H1 (cell line): ENCODE measurements around the gene ARID3B. TPM values are rescaled to one million over a fixed set of nuclear protein-coding genes. Genes with fewer than 3 reads are reported as not detected.
A peak's percentile ranks its signal among the peaks of the same experiment; 100 is the strongest.

Experiments
- CTCF ChIA-PET: fragments of 300-600 bp; sonication (Branson Sonifier 250); formaldehyde crosslinking; loops from one replicate; lab custom pipeline; 2021; ENCODE audit not compliant: partially characterized antibody; lab: Charles Lee
- POLR2A ChIA-PET: fragments of 300-600 bp; sonication (Branson Sonifier 250); formaldehyde crosslinking; loops from one replicate; lab custom pipeline; 2021; ENCODE audit warnings: inconsistent platforms; ENCODE audit not compliant: partially characterized antibody; lab: Charles Lee
- DNase-seq, 2 experiments: peaks; one replicate each; pipeline versions ENCODE4 v3.0.0 to v3.0.0-alpha.2; 2010 to 2022; ENCODE audit warnings: low spot score in 2 of 2, low read depth in 1 of 2, mixed read lengths in 1 of 2
- FAIRE-seq: peaks from 2 replicates; lab custom pipeline; 2011; peaks lifted over from hg19 to GRCh38; lab: Jason Lieb, UNC
- H2AFZ ChIP-seq: 2 replicates; pipeline ENCODE4 v1.8.1; 2012; ENCODE audit warnings: low read length, inconsistent platforms
- H2AK5ac ChIP-seq: 2 replicates; pipeline ENCODE4 v1.6.1; 2013; ENCODE audit warnings: low read depth, low read length
- H2BK120ac ChIP-seq: replicated peaks from 2 replicates; pipeline ENCODE3; 2013; ENCODE audit warnings: low read depth, low read length, inconsistent platforms
- H2BK12ac ChIP-seq: 2 replicates; pipeline ENCODE4 v1.6.1; 2013; ENCODE audit warnings: low read depth, low read length
- H2BK15ac ChIP-seq: 2 replicates; pipeline ENCODE4 v1.6.1; 2013; ENCODE audit warnings: low read length
- H2BK20ac ChIP-seq: 2 replicates; pipeline ENCODE4 v1.6.1; 2013; ENCODE audit warnings: low read length
- H2BK5ac ChIP-seq: 2 replicates; pipeline ENCODE4 v1.6.1; 2013; ENCODE audit warnings: low read depth, low read length
- H3K14ac ChIP-seq: 2 replicates; pipeline ENCODE4 v1.6.1; 2013; ENCODE audit warnings: inconsistent platforms; ENCODE audit not compliant: insufficient read length
- H3K18ac ChIP-seq: 2 replicates; pipeline ENCODE4 v1.6.1; 2013; ENCODE audit warnings: low read length; ENCODE audit errors: extremely low read depth
- H3K23ac ChIP-seq: 2 replicates; pipeline ENCODE4 v1.6.1; 2013; ENCODE audit warnings: inconsistent platforms; ENCODE audit not compliant: insufficient read length
- H3K23me2 ChIP-seq: 2 replicates; pipeline ENCODE4 v1.6.1; 2013; ENCODE audit warnings: low read depth, low read length
- H3K27ac ChIP-seq: 2 replicates; pipeline ENCODE4 v1.6.1; 2011; ENCODE audit warnings: low read depth, low read length, inconsistent platforms
- H3K27me3 ChIP-seq, 4 experiments: replicated peaks in 1 of 4; 1 replicate in 1 of 4; 2 replicates in 3 of 4; pipeline versions ENCODE4 v1.6.1 to v1.8.1; 2011 to 2013; ENCODE audit warnings: low read length in 3 of 4, mild to moderate bottlenecking in 3 of 4, inconsistent platforms in 2 of 4, mixed read lengths in 2 of 4, moderate library complexity in 1 of 4; ENCODE audit not compliant: control insufficient read depth in 3 of 4, insufficient read depth in 3 of 4; ENCODE audit errors: extremely low read depth in 1 of 4
- H3K36me3 ChIP-seq, 4 experiments: 2 replicates each; pipeline versions ENCODE4 v1.6.1 to v1.8.1; 2011 to 2013; ENCODE audit warnings: mild to moderate bottlenecking in 4 of 4, low read length in 3 of 4, moderate library complexity in 2 of 4, control low read depth in 1 of 4, inconsistent platforms in 1 of 4; ENCODE audit not compliant: insufficient read depth in 4 of 4, control insufficient read depth in 2 of 4
- H3K4ac ChIP-seq: replicated peaks from 2 replicates; pipeline ENCODE3; 2013; ENCODE audit warnings: low read length, low read depth, mixed read lengths, inconsistent platforms; ENCODE audit not compliant: insufficient read length
- H3K4me1 ChIP-seq, 4 experiments: replicated peaks in 1 of 4; 1 replicate in 1 of 4; 2 replicates in 3 of 4; pipeline versions ENCODE4 v1.6.1 to v1.8.1; 2011 to 2013; ENCODE audit warnings: low read length in 3 of 4, inconsistent platforms in 2 of 4, mixed read lengths in 1 of 4; ENCODE audit not compliant: insufficient read depth in 4 of 4, control insufficient read depth in 3 of 4
- H3K4me2 ChIP-seq, 2 experiments: 2 replicates each; pipeline versions ENCODE4 v1.6.1 to v1.8.1; 2011 to 2013; ENCODE audit warnings: low read depth in 2 of 2, low read length in 2 of 2, control low read depth in 1 of 2, inconsistent platforms in 1 of 2, mild to moderate bottlenecking in 1 of 2; ENCODE audit not compliant: insufficient read depth in 1 of 2
- H3K4me3 ChIP-seq, 4 experiments: fragments of 200-600, 300-600 bp in 1 of 4; sonication (generic), shearing (Covaris generic), sonication (Bioruptor Twin) in 1 of 4; 2 replicates each; pipeline versions ENCODE4 v1.5.1 to v1.8.1; 2011 to 2016; ENCODE audit warnings: low read length in 4 of 4, low read depth in 3 of 4, control low read depth in 2 of 4, inconsistent platforms in 2 of 4, mild to moderate bottlenecking in 2 of 4, mixed read lengths in 1 of 4, moderate library complexity in 1 of 4; ENCODE audit not compliant: insufficient read depth in 2 of 4; ENCODE audit errors: extremely low read depth in 1 of 4
- H3K56ac ChIP-seq: replicated peaks from 2 replicates; pipeline ENCODE3; 2013; ENCODE audit warnings: low read depth, mild to moderate bottlenecking, mixed read lengths, low read length, inconsistent platforms; ENCODE audit not compliant: insufficient read length
- H3K79me1 ChIP-seq: 2 replicates; pipeline ENCODE4 v1.6.1; 2013; ENCODE audit warnings: low read depth, low read length, control low read depth
- H3K79me2 ChIP-seq, 2 experiments: 2 replicates each; pipeline versions ENCODE4 v1.6.1 to v1.8.1; 2012 to 2013; ENCODE audit warnings: low read length in 2 of 2, mild to moderate bottlenecking in 2 of 2, inconsistent platforms in 1 of 2; ENCODE audit not compliant: insufficient read depth in 2 of 2, control insufficient read depth in 1 of 2
- H3K9ac ChIP-seq, 4 experiments: replicated peaks in 1 of 4; 1 replicate in 1 of 4; 2 replicates in 3 of 4; pipeline versions ENCODE4 v1.6.1 to v1.8.1; 2011 to 2013; ENCODE audit warnings: low read depth in 3 of 4, low read length in 3 of 4, control low read depth in 2 of 4, mild to moderate bottlenecking in 2 of 4, moderate library complexity in 2 of 4, inconsistent platforms in 1 of 4; ENCODE audit errors: extremely low read depth in 1 of 4
- H3K9me3 ChIP-seq, 2 experiments: 2 replicates each; pipeline versions ENCODE4 v1.6.1 to v1.8.1; 2012 to 2013; ENCODE audit warnings: mild to moderate bottlenecking in 2 of 2, moderate library complexity in 2 of 2, control low read depth in 1 of 2, inconsistent platforms in 1 of 2, low read depth in 1 of 2, low read length in 1 of 2, mixed read lengths in 1 of 2; ENCODE audit not compliant: insufficient read depth in 2 of 2
- H4K20me1 ChIP-seq, 2 experiments: replicated peaks in 1 of 2; 2 replicates each; pipeline versions ENCODE3 to v1.8.1; 2011 to 2013; ENCODE audit warnings: inconsistent platforms in 2 of 2, low read length in 2 of 2, mild to moderate bottlenecking in 1 of 2; ENCODE audit not compliant: insufficient read depth in 2 of 2, control insufficient read depth in 1 of 2
- H4K5ac ChIP-seq: 2 replicates; pipeline ENCODE4 v1.6.1; 2013; ENCODE audit warnings: low read length, low read depth, mixed read lengths, inconsistent platforms; ENCODE audit not compliant: insufficient read length
- H4K8ac ChIP-seq: 2 replicates; pipeline ENCODE4 v1.8.0; 2013; ENCODE audit warnings: mild to moderate bottlenecking, moderate library complexity, low read length, inconsistent platforms; ENCODE audit not compliant: insufficient read depth; ENCODE audit errors: extremely low read depth
- H4K91ac ChIP-seq: replicated peaks from 2 replicates; pipeline ENCODE3; 2013; ENCODE audit warnings: low read length, mixed read lengths, inconsistent platforms; ENCODE audit not compliant: insufficient read length
- JUND ChIP-seq: IDR thresholded peaks from 2 replicates; pipeline ENCODE4 v1.6.1; 2011; ENCODE audit warnings: mild to moderate bottlenecking, improper control_type of control experiment, low read length
- RAD21 ChIP-seq, 2 experiments: IDR thresholded peaks in 1 of 2; conservative IDR thresholded peaks in 1 of 2; 2 replicates each; pipeline ENCODE4 v1.6.1; 2011; ENCODE audit warnings: low read depth in 2 of 2, low read length in 2 of 2, improper control_type of control experiment in 1 of 2, inconsistent platforms in 1 of 2, mild to moderate bottlenecking in 1 of 2, moderate library complexity in 1 of 2
- TAF7 ChIP-seq: optimal IDR thresholded peaks from 2 replicates; pipeline ENCODE3; 2011; ENCODE audit warnings: low read depth, mild to moderate bottlenecking, inconsistent platforms, low read length, moderate library complexity, borderline replicate concordance
- WGBS, 2 experiments: shearing (Covaris generic) in 1 of 2; methylation state at CpG; one replicate each; pipeline versions ENCODE4 v1.1.6 to v1.1.7; 2013 to 2015; ENCODE audit warnings: low lambda C conversion rate in 2 of 2, mixed read lengths in 2 of 2, inconsistent platforms in 1 of 2, low coverage in 1 of 2, missing lambda C conversion rate in 1 of 2; ENCODE audit not compliant: insufficient replicate concordance in 2 of 2, insufficient coverage in 1 of 2, insufficient read length in 1 of 2; ENCODE audit errors: extremely low coverage in 1 of 2, missing lambda C conversion rate in 1 of 2; 5-methylcytosine and 5-hydroxymethylcytosine counted together
- polyA plus RNA-seq, 7 experiments: library from polyadenylated mRNA; depleted of rRNA in 3 of 7; stranded (reverse) in 5 of 7; unstranded in 2 of 7; fragments of >200 nt in 5 of 7; fragments of 200-250 nt in 2 of 7; gene quantifications; 1 replicate in 5 of 7; 2 replicates in 1 of 7; 4 replicates in 1 of 7; pipeline versions ENCODE4 v1.2.1 to v1.2.3, GENCODE V29; 2011 to 2013; ENCODE audit warnings: missing spikeins in 2 of 7, mixed read lengths in 2 of 7
- total RNA-seq: library from RNA; stranded (reverse); fragmentation: NEBNext Ultra II Directional; extraction: Animal tissue kit (Norgen Biotek cat#: 25700); gene quantifications from 2 replicates; pipeline ENCODE4 v1.2.1, GENCODE V29; 2021
- TF ChIP-seq, protein P1 (sequence below), 3 experiments: IDR thresholded peaks; 1 replicate in 2 of 3; 2 replicates in 1 of 3; pipeline versions ENCODE4 v1.5.1 to v1.6.1; 2011; ENCODE audit warnings: low read length in 3 of 3, mild to moderate bottlenecking in 3 of 3, inconsistent platforms in 2 of 3, low read depth in 1 of 3, moderate library complexity in 1 of 3; ENCODE audit not compliant: insufficient read depth in 1 of 3; ENCODE audit errors: control extremely low read depth in 1 of 3

The ARID3B gene
- total and polyA plus RNA-seq, 2 of the 8 experiments (the other 6 are each of a cell fraction or from before 2014, with no cell fraction given) = 81.0 to 115 TPM

DNA sequence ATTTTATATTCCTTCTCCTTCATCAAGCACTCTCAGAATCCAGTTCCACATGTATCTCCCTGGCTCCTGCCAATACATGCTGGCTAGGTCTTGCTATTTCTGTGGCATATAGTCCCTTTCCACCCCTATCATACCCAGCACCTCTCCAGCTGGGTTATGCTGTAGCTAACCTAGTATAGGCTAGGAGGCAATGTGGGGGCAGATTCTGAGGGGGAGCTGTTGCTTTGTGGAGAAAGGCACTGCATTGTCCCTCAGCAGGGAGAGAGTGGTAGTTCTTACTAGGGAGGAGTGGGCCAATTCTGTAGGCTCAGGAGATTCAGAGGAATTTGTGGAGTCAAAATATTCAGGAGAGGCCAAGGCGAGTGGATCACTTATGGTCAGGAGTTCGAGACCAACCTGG lies 40.6 kb upstream of the ARID3B start:
- H3K27me3 ChIP-seq = no peaks in the 10 kb centered on the region
- no peaks in the 10 kb centered on the region for H3K9me3 ChIP-seq
- POLR2A ChIA-PET = interaction anchor here (0.9 to 1.6 kb wide), 2 partner anchors 41 to 110 kb away, joined by 3 to 6 read pairs; partner anchors contain the start of gene ARID3B
- H3K4me1 ChIP-seq = no peaks in the 10 kb centered on the region
- H3K36me3 ChIP-seq = no peaks in the 10 kb centered on the region
- FAIRE-seq = no peak
- no peak overlapping the region; the same call in 1 of the 2 replicates for H4K8ac ChIP-seq
- H3K4me3 ChIP-seq = no peak overlapping the region
- peak overlapping the region in 1 of 4 experiments; percentile 18; a peak in 1 of 7 replicates for H3K9ac ChIP-seq
- no peak overlapping the region for H4K91ac ChIP-seq
- no peak overlapping the region for H2BK120ac ChIP-seq
- no peak overlapping the region for H2BK5ac ChIP-seq
- H2AK5ac ChIP-seq = no peak overlapping the region
- no peaks in the 10 kb centered on the region for H3K79me1 ChIP-seq
- H4K5ac ChIP-seq = no peak overlapping the region
- WGBS, 2 experiments = 100% methylated on average over 1 of the region's 2 CpGs; no CpG with 5 or more reads in 1 of the 2 experiments
- no peak overlapping the region for H2BK15ac ChIP-seq
- no peak overlapping the region for H2BK12ac ChIP-seq
- no peaks in the 10 kb centered on the region for H4K20me1 ChIP-seq
- H3K79me2 ChIP-seq = no peaks in the 10 kb centered on the region
- no peak for DNase-seq
- H3K4me2 ChIP-seq = no peak overlapping the region
- H3K4ac ChIP-seq = no peak overlapping the region
- H3K23me2 ChIP-seq = no peaks in the 10 kb centered on the region
- no peak overlapping the region for H3K56ac ChIP-seq
- CTCF ChIA-PET = interaction anchor here (0.7 to 2.4 kb wide), 13 partner anchors 11 to 126 kb away, joined by 3 to 7 read pairs (median 3); no protein-coding TSS in a partner anchor
- H3K27ac ChIP-seq = no peak overlapping the region
- no peak overlapping the region for H3K23ac ChIP-seq
- TF ChIP-seq RAD21 (IDR thresholded peaks at IDR 0.05 in 1 of 2, conservative IDR thresholded peaks at IDR 0.05 in 1 of 2; ENCODE audit: low read depth in 2 of 2, low read length in 2 of 2) (peak; percentile 30 to 49; a peak in 3 of 4 replicates), TAF7 (no peak), JUND (no peak)
- TF ChIP-seq, protein P1, sequence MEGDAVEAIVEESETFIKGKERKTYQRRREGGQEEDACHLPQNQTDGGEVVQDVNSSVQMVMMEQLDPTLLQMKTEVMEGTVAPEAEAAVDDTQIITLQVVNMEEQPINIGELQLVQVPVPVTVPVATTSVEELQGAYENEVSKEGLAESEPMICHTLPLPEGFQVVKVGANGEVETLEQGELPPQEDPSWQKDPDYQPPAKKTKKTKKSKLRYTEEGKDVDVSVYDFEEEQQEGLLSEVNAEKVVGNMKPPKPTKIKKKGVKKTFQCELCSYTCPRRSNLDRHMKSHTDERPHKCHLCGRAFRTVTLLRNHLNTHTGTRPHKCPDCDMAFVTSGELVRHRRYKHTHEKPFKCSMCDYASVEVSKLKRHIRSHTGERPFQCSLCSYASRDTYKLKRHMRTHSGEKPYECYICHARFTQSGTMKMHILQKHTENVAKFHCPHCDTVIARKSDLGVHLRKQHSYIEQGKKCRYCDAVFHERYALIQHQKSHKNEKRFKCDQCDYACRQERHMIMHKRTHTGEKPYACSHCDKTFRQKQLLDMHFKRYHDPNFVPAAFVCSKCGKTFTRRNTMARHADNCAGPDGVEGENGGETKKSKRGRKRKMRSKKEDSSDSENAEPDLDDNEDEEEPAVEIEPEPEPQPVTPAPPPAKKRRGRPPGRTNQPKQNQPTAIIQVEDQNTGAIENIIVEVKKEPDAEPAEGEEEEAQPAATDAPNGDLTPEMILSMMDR (IDR thresholded peaks at IDR 0.05; ENCODE audit: control extremely low read depth in 1 of 3, insufficient read depth in 1 of 3, low read depth in 1 of 3, low read length in 3 of 3) = peak in 2 of 3 experiments; percentile 31 to 41; a peak in 3 of 4 replicates
- TF ChIP-seq, all 59 proteins: peak for 2
- Histone ChIP-seq H2AFZ (no peak overlapping the region), H3K14ac (no peak overlapping the region), H3K18ac (no peak overlapping the region), H2BK20ac (no peak overlapping the region)
